ENCODE data around the gene PSMB5. TPM values are rescaled to one million over a fixed set of nuclear protein-coding genes. Genes with fewer than 3 reads are reported as not detected.
A peak's percentile ranks its signal among the peaks of the same experiment; 100 is the strongest.

Gene PSMB5
- total and polyA plus RNA-seq, 9 of the 15 experiments (the other 6 are each of a cell fraction or from before 2014, with no cell fraction given): 198 to 1,870 (median 269) TPM

- TF ChIP-seq, protein P1, sequence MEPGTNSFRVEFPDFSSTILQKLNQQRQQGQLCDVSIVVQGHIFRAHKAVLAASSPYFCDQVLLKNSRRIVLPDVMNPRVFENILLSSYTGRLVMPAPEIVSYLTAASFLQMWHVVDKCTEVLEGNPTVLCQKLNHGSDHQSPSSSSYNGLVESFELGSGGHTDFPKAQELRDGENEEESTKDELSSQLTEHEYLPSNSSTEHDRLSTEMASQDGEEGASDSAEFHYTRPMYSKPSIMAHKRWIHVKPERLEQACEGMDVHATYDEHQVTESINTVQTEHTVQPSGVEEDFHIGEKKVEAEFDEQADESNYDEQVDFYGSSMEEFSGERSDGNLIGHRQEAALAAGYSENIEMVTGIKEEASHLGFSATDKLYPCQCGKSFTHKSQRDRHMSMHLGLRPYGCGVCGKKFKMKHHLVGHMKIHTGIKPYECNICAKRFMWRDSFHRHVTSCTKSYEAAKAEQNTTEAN (CRISPR knock-in tag; IDR thresholded peaks at IDR 0.05): no peak
- TF ChIP-seq TRIM24 (IDR thresholded peaks at IDR 0.05) (0 out of 4 replicates have a peak, but pooled peaks of 1 of the 2 experiments have one; percentile 18), DMBX1 (CRISPR knock-in tag; IDR thresholded peaks at IDR 0.05; ENCODE audit: borderline replicate concordance) (no peak), MCM2 (IDR thresholded peaks at IDR 0.05; ENCODE audit: low read depth) (no peak), RBBP5 (IDR thresholded peaks at IDR 0.05; ENCODE audit: borderline replicate concordance, insufficient read depth, low read length, poor library complexity, severe bottlenecking) (no peak), ZNF764 (CRISPR knock-in tag; IDR thresholded peaks at IDR 0.05; ENCODE audit: low read depth) (no peak), YBX1 (IDR thresholded peaks at IDR 0.05) (no peak), POLR3A (IDR thresholded peaks at IDR 0.05; ENCODE audit: borderline replicate concordance, extremely low read depth, insufficient read depth, insufficient read length) (no peak), ZKSCAN1 (IDR thresholded peaks at IDR 0.05; ENCODE audit: low read depth, low read length) (no peak), ZNF324 (CRISPR knock-in tag; IDR thresholded peaks at IDR 0.05) (no peak), ZNF311 (CRISPR knock-in tag; IDR thresholded peaks at IDR 0.05) (no peak), ZNF175 (CRISPR knock-in tag; IDR thresholded peaks at IDR 0.05; ENCODE audit: low read depth) (no peak), ZNF23 (CRISPR knock-in tag; IDR thresholded peaks at IDR 0.05) (no peak)
- TF ChIP-seq, protein P2, sequence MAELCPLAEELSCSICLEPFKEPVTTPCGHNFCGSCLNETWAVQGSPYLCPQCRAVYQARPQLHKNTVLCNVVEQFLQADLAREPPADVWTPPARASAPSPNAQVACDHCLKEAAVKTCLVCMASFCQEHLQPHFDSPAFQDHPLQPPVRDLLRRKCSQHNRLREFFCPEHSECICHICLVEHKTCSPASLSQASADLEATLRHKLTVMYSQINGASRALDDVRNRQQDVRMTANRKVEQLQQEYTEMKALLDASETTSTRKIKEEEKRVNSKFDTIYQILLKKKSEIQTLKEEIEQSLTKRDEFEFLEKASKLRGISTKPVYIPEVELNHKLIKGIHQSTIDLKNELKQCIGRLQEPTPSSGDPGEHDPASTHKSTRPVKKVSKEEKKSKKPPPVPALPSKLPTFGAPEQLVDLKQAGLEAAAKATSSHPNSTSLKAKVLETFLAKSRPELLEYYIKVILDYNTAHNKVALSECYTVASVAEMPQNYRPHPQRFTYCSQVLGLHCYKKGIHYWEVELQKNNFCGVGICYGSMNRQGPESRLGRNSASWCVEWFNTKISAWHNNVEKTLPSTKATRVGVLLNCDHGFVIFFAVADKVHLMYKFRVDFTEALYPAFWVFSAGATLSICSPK (IDR thresholded peaks at IDR 0.05; ENCODE audit: borderline replicate concordance): no peak
- TF ChIP-seq, protein P3, sequence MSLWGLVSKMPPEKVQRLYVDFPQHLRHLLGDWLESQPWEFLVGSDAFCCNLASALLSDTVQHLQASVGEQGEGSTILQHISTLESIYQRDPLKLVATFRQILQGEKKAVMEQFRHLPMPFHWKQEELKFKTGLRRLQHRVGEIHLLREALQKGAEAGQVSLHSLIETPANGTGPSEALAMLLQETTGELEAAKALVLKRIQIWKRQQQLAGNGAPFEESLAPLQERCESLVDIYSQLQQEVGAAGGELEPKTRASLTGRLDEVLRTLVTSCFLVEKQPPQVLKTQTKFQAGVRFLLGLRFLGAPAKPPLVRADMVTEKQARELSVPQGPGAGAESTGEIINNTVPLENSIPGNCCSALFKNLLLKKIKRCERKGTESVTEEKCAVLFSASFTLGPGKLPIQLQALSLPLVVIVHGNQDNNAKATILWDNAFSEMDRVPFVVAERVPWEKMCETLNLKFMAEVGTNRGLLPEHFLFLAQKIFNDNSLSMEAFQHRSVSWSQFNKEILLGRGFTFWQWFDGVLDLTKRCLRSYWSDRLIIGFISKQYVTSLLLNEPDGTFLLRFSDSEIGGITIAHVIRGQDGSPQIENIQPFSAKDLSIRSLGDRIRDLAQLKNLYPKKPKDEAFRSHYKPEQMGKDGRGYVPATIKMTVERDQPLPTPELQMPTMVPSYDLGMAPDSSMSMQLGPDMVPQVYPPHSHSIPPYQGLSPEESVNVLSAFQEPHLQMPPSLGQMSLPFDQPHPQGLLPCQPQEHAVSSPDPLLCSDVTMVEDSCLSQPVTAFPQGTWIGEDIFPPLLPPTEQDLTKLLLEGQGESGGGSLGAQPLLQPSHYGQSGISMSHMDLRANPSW (CRISPR knock-in tag; IDR thresholded peaks at IDR 0.05): no peak
- TF ChIP-seq, protein P4, sequence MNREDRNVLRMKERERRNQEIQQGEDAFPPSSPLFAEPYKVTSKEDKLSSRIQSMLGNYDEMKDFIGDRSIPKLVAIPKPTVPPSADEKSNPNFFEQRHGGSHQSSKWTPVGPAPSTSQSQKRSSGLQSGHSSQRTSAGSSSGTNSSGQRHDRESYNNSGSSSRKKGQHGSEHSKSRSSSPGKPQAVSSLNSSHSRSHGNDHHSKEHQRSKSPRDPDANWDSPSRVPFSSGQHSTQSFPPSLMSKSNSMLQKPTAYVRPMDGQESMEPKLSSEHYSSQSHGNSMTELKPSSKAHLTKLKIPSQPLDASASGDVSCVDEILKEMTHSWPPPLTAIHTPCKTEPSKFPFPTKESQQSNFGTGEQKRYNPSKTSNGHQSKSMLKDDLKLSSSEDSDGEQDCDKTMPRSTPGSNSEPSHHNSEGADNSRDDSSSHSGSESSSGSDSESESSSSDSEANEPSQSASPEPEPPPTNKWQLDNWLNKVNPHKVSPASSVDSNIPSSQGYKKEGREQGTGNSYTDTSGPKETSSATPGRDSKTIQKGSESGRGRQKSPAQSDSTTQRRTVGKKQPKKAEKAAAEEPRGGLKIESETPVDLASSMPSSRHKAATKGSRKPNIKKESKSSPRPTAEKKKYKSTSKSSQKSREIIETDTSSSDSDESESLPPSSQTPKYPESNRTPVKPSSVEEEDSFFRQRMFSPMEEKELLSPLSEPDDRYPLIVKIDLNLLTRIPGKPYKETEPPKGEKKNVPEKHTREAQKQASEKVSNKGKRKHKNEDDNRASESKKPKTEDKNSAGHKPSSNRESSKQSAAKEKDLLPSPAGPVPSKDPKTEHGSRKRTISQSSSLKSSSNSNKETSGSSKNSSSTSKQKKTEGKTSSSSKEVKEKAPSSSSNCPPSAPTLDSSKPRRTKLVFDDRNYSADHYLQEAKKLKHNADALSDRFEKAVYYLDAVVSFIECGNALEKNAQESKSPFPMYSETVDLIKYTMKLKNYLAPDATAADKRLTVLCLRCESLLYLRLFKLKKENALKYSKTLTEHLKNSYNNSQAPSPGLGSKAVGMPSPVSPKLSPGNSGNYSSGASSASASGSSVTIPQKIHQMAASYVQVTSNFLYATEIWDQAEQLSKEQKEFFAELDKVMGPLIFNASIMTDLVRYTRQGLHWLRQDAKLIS (CRISPR knock-in tag; IDR thresholded peaks at IDR 0.05): no peak
These were observed 21.6 kb upstream of the PSMB5 start (continued) for GRCh38 chr14:23056145-23056955.
